DMS53 (cell line): Measurements from ENCODE around the gene A3GALT2.

Source experiments
- DNase-seq: peaks from one replicate; lab custom pipeline; 2025; lab: John Stamatoyannopoulos, UW

A3GALT2 gene

DNA sequence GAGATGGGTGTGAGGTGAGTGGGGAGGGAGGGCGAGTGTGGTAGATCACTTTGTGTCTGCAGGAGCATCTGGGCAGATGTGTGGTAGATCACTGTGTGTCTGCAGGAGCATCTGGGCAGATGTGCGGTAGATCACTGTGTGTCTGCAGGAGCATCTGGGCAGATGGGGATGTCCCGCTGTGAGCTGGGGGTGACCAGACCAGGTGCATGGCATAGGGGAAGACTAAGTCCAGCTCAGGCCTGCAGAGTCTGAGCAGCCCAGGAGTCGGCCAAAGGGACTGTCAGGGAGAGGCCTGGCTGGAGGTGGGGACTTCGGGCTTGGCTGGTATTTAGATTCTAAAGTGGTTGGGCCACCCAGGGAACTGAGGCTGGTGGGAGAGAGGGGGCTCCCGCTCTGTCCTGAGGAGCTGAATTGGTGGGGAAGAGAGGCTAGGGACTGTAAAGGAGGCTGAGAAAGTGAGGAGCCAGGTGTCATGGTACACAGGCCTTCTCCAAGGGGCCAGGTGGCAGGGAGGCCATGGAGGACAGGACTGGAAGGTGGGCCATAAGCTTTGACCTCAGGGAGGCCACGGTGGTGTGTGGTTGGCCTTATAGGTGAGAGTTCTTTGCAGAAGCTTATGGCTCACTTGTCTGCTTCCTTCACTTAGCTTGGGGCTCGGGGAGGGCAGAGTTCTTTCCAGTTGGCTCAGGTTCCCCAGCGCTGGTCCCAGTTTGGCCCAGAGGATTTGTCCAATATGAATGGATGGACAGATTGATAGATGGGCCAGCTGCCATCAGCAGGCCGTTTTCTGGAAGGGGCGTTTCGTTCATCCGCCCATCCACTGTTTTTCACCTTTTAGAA lies 49.0 kb downstream of the A3GALT2 start:
- DNase-seq = no peak

GRCh38 chr1:33270808-33271465 lies 50.0 kb downstream of the A3GALT2 start:
- no peak for DNase-seq

DNA sequence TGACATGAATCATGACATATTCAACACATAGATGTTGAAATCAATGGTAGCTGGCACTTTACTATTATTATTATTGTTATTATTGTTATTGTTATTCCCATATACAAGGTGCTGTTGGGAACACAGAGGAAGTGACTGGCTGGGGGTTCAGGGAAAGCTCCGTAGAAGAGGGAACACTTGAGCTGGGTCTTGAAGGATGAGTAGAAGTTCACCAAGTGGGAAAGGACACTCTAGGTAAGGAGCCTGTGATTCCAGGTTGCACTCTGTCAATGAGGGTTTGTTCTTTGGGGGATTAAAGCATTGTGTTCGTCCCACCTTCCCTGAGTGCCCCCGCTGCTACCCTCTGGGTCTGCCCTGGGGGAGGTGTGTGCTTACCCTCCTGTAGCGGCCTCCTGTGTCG lies 50.5 kb downstream of the A3GALT2 start:
- no peak for DNase-seq

DNA sequence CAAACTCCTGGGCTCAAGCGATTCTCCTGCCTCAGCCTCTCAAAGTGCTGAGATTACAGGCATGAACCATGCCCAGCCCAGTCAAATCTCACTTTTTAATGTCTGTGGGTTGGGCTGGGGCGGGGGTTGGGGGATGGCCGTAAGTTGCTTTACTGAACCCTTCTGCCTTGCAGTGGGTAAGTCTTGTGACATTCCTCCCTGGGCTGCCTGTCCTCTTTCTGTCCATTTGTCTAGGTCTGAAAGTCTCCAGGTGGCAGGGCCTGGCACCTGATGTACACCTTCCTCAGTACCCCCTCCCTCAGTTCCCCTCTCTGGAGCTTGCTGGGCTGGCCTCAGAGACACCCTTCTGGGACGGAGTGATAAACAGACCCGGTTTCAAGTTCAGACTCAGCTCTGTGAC lies 51.3 kb downstream of the A3GALT2 start:
- no peak for DNase-seq

DNA sequence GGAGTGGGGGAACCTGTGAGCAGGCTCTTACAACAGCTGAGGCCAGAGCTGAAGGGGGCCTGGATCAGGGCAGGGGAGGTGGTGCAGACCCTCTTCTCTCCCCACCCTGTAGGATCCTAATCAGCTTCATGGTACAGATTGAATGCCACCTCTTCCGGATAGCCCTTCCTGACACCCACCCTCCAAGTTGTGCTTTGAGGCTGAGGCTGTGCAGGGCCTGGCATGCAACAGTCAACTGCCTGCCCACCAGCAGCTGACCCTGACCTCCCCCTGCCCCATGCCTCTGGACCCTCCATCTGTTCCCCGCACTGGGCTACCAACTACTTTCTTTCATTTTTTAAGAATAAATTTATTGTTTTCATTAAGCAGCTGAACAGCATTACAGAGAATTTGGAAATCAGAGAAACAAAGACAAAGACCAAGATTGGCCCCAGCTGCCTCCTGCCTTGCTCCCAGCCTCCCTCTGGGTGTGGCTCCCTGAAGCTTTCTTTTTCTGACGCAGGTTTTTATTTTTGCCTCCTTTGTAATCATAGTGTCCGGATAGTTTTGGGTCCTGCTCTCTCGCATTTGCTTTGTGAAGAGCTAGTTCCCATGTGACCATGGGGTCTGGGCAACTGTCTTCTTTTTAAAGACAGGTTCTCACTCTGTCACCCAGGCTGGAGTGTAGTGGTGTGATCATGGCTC lies 51.8 kb downstream of the A3GALT2 start:
- DNase-seq = no peak

GRCh38 chr1:33268457-33268856 lies 52.4 kb downstream of the A3GALT2 start:
- no peak for DNase-seq

- no peak for DNase-seq
These were observed 53.3 kb downstream of the A3GALT2 start for GRCh38 chr1:33267468-33268205.

GRCh38 chr1:33266766-33267165 lies 54.1 kb downstream of the A3GALT2 start:
- no peak for DNase-seq

DNA sequence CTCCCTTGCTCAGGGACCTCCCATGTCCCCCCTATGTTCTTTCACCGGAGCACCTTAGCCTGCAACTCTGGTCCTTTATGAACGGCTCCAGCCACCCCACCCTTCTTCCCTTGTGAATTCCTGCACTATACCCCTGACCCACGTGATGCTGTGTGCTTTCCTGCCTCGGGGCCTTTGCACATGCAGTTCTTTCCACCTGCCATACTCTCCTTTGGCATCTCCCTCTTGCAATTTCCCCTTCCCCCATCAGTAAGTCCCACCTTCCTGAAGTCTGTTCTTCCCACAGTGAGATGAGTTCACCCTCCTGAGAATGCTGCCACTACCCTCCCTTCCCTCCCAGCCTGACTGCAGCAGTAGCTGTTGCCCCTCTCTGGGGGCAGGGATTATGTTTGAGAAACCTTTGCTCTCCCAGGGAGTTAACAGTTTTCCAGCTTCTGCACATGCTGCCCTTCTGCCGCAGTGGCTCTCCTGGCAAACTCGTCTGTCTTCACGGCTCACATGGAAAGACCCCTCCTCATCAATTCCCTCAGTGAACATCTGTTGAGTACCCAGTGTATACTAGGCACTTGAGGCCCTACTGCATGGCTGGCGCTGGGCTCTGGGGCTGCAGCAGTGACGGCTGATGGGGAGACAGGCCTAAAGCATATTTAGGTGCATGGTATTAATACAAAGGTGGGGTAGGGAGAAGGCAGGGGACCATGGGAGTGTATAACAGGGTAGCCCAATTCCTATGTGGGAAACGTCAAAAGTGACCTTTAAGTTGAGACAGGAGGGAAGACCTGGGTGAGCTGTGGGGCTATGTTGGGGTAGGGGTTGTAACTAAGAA lies 54.9 kb downstream of the A3GALT2 start:
- no peak for DNase-seq

- DNase-seq = no peak
These were observed 56.9 kb downstream of the A3GALT2 start for GRCh38 chr1:33263890-33264504.

GRCh38 chr1:33261344-33261743 lies 59.6 kb downstream of the A3GALT2 start:
- no peak for DNase-seq

- DNase-seq = peak; percentile 57
These were observed 60.5 kb downstream of the A3GALT2 start for GRCh38 chr1:33260439-33260838.

- no peak for DNase-seq
These were observed 61.0 kb downstream of the A3GALT2 start for GRCh38 chr1:33259879-33260278.

DNA sequence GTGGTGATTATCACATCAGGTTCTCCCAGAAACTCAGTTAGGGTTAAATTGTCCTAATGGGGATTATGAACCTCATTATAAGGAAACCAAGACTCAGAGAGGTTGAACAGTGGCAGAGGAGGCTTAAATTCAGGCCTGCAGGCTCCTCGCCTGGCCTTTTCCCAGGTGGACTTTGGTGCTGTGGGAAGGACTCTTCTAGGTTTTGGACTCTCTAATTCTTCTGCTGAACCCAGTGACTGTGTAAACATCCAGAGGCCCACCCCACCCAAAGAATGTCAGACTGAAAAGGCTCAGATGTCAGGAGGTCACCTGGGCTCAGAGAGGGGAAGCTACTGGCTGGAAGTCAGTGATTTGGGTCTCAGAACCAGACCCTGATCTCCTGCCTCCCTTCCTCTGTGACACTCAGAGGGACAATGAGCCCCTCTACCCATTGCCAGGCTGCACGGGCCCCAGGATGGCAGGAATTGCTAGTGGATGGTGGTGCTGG lies 62.1 kb downstream of the A3GALT2 start:
- DNase-seq = no peak

DNA sequence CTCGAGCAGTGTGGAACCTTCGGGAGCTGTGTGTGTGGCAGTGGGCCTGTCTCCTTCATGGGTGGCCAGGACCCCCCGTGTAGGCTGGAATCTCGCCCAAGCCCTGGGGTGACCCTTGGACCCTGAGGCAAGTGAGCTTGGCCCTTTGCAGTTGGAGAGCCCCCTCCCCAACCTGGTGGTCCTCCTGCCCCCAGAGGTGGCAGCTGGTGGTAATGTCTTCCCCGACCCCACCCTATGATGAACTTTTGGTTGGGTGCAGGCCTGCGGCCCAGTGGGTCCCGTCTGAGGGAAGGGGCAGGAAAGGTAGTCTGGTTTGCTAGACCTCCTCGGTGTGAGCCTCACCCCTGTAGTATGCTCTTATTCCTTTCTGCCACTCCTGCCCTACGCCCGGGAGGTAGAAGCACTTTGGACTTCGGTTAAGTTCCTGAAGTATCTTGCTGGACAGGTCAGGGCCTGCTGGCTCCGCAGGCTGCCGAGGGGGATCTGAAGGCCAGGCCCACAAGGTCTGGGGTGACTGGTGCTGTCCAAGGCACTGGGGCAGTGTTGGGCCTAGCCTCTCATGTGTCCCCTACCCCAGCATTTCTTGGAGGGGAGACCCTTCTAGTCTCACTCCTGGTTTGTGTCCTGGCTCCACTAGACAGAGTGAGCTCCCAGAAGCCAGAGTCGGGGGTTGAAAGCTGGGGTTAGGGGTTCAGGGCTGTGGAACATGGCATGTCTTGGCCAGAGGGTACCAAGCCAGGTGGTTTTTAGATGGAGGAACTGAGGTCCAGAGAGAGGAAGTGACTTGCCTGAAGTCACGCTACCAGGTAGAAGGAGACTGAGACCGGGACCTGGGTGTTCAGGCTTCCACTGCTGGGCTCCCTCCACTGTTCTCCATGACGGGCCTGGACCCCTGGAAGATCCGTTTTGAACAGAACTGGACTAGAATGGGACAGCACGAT lies 62.9 kb downstream of the A3GALT2 start:
- DNase-seq = peak; percentile 30

GRCh38 chr1:33257207-33257771 lies 63.6 kb downstream of the A3GALT2 start:
- DNase-seq = no peak
